ENCODE data around the gene COL28A1.

- no peak for TF ChIP-seq CTCF (IDR thresholded peaks at IDR 0.05)
- TF ChIP-seq POLR2A (IDR thresholded peaks at IDR 0.05): no peak
Observed at GRCh38 chr7:7554649-7555575, 19.2 kb upstream of the COL28A1 start.

All from prostate gland (tissue), 2 donors.